KOPT-K1 (cell line): ENCODE data around the gene PCP2.

Source experiments
- H3K27ac ChIP-seq: fragments of 200-600 bp; sonication (generic); 2 replicates; pipeline ENCODE4 v1.5.1; 2016; ENCODE audit warnings: antibody characterized with exemption, mild to moderate bottlenecking, low read depth, low read length; ENCODE audit not compliant: poor library complexity, severe bottlenecking
- H3K36me3 ChIP-seq: fragments of 200-600 bp; sonication (generic); 2 replicates; pipeline ENCODE4 v1.5.1; 2017; ENCODE audit warnings: antibody characterized with exemption, mild to moderate bottlenecking, low read length, moderate library complexity; ENCODE audit not compliant: insufficient read depth
- H3K9me3 ChIP-seq: fragments of 200-600 bp; sonication (generic); 2 replicates; pipeline ENCODE4 v1.5.1; 2017; ENCODE audit warnings: antibody characterized with exemption, low read length, mild to moderate bottlenecking; ENCODE audit not compliant: insufficient read depth, poor library complexity, severe bottlenecking

PCP2 gene

GRCh38 chr19:7620442-7621412, 12.8 kb downstream of the PCP2 start:
- Histone ChIP-seq H3K36me3 (peaks cover 74% of the 10 kb centered on the region), H3K27ac (no peak overlapping the region)

GRCh38 chr19:7619671-7620441, 13.7 kb downstream of the PCP2 start:
- Histone ChIP-seq H3K36me3 (peaks cover 65% of the 10 kb centered on the region), H3K9me3 (no peaks in the 10 kb centered on the region), H3K27ac (no peak overlapping the region)

More at GRCh38 chr19:7620442-7621412, 12.8 kb downstream of the PCP2 start:
- no peaks in the 10 kb centered on the region for H3K9me3 ChIP-seq

- Histone ChIP-seq H3K36me3 (peaks cover 57% of the 10 kb centered on the region), H3K9me3 (no peaks in the 10 kb centered on the region), H3K27ac (no peak overlapping the region)
Measured at GRCh38 chr19:7618771-7619510, 14.6 kb downstream of the PCP2 start.

- peaks cover 51% of the 10 kb centered on the region for H3K36me3 ChIP-seq
- H3K9me3 ChIP-seq = no peaks in the 10 kb centered on the region
- no peak overlapping the region for H3K27ac ChIP-seq
Measured at GRCh38 chr19:7618348-7618747, 15.2 kb downstream of the PCP2 start.

GRCh38 chr19:7617735-7618134, 15.8 kb downstream of the PCP2 start:
- no peaks in the 10 kb centered on the region for H3K9me3 ChIP-seq
- peaks cover 45% of the 10 kb centered on the region for H3K36me3 ChIP-seq
- H3K27ac ChIP-seq = no peak overlapping the region

GRCh38 chr19:7617172-7617571, 16.3 kb downstream of the PCP2 start:
- Histone ChIP-seq H3K36me3 (peaks cover 39% of the 10 kb centered on the region; the same call in 1 of the 2 replicates), H3K9me3 (no peaks in the 10 kb centered on the region), H3K27ac (no peak overlapping the region)

GRCh38 chr19:7614859-7615741, 18.4 kb downstream of the PCP2 start:
- Histone ChIP-seq H3K36me3 (peaks cover 20% of the 10 kb centered on the region; the same call in 1 of the 2 replicates), H3K27ac (no peak overlapping the region), H3K9me3 (no peaks in the 10 kb centered on the region)

- Histone ChIP-seq H3K36me3 (no peaks in the 10 kb centered on the region), H3K9me3 (no peaks in the 10 kb centered on the region), H3K27ac (no peak overlapping the region)
Measured at GRCh38 chr19:7612282-7613274, 20.9 kb downstream of the PCP2 start.

GRCh38 chr19:7611541-7612279, 21.8 kb downstream of the PCP2 start:
- Histone ChIP-seq H3K9me3 (no peaks in the 10 kb centered on the region), H3K36me3 (no peaks in the 10 kb centered on the region), H3K27ac (no peak overlapping the region)

- Histone ChIP-seq H3K9me3 (no peaks in the 10 kb centered on the region), H3K36me3 (no peaks in the 10 kb centered on the region)
Measured at GRCh38 chr19:7610491-7611240, 22.9 kb downstream of the PCP2 start.

GRCh38 chr19:7607874-7608560, 25.5 kb downstream of the PCP2 start:
- Histone ChIP-seq H3K36me3 (no peaks in the 10 kb centered on the region), H3K27ac (no peak overlapping the region), H3K9me3 (no peaks in the 10 kb centered on the region)

More at GRCh38 chr19:7610491-7611240, 22.9 kb downstream of the PCP2 start:
- H3K27ac ChIP-seq = no peak overlapping the region
